HepG2 (cell line): ENCODE measurements around the gene CCDC158. TPM values are rescaled to one million over a fixed set of nuclear protein-coding genes. Genes with fewer than 3 reads are reported as not detected.

Experiments
- ARNTL ChIP-seq: sonication (generic); formaldehyde crosslinking; IDR thresholded peaks from 2 replicates; pipeline ENCODE4 v1.4.0; 2020; ENCODE audit warnings: mild to moderate bottlenecking, missing genetic modification reagents
- EP300 ChIP-seq, 3 experiments: sonication (generic) in 1 of 3; formaldehyde crosslinking in 1 of 3; IDR thresholded peaks; 2 replicates each; pipeline versions ENCODE4 v1.5.1 to v1.6.1; 2011 to 2020; ENCODE audit warnings: low read depth in 2 of 3, low read length in 2 of 3, borderline replicate concordance in 1 of 3, improper control_type of control experiment in 1 of 3, mild to moderate bottlenecking in 1 of 3, missing genetic modification reagents in 1 of 3, moderate library complexity in 1 of 3
- FOXA1 ChIP-seq, 2 experiments: fragments of 450-650 bp in 1 of 2; sonication (generic) in 1 of 2; formaldehyde crosslinking in 1 of 2; IDR thresholded peaks; 2 replicates each; pipeline versions ENCODE4 v1.4.0 to v1.6.1; 2016 to 2020; ENCODE audit warnings: missing genetic modification reagents in 1 of 2
- FOXA3 ChIP-seq: IDR thresholded peaks from 2 replicates; pipeline ENCODE4 v1.6.1; 2016; ENCODE audit warnings: missing genetic modification reagents, missing compliant biosample characterization
- FOXP1 ChIP-seq, 2 experiments: fragments of 450-650 bp in 1 of 2; IDR thresholded peaks; 2 replicates each; pipeline ENCODE4 v1.6.1; 2017 to 2018; ENCODE audit warnings: antibody characterized with exemption in 1 of 2
- HMGA1 ChIP-seq: sonication (generic); formaldehyde crosslinking; conservative IDR thresholded peaks from 2 replicates; pipeline ENCODE4 v1.4.0; 2020; ENCODE audit warnings: missing genetic modification reagents
- HNRNPUL1 ChIP-seq: fragments of 200-400 bp; formaldehyde crosslinking; IDR thresholded peaks from 2 replicates; pipeline ENCODE4 v1.6.1; 2017; ENCODE audit warnings: low read depth, mild to moderate bottlenecking, low read length, moderate library complexity
- MIXL1 ChIP-seq: IDR thresholded peaks from 2 replicates; pipeline ENCODE4 v1.6.1; 2016
- RFX5 ChIP-seq: IDR thresholded peaks from 2 replicates; pipeline ENCODE4 v1.6.1; 2011; ENCODE audit warnings: low read depth, low read length, improper control_type of control experiment
- RXRB ChIP-seq: IDR thresholded peaks from 2 replicates; pipeline ENCODE4 v1.6.1; 2016; ENCODE audit warnings: borderline replicate concordance, missing genetic modification reagents, missing compliant biosample characterization
- SETDB1 ChIP-seq: sonication (generic); formaldehyde crosslinking; IDR thresholded peaks from 2 replicates; pipeline ENCODE4 v1.5.1; 2020; ENCODE audit warnings: missing genetic modification reagents, mild to moderate bottlenecking, borderline replicate concordance
- SOX13 ChIP-seq, 3 experiments: fragments of 450-650 bp in 1 of 3; sonication (generic) in 1 of 3; formaldehyde crosslinking in 1 of 3; IDR thresholded peaks in 2 of 3; conservative IDR thresholded peaks in 1 of 3; 2 replicates each; pipeline versions ENCODE4 v1.5.0 to v1.6.1; 2016 to 2020; ENCODE audit warnings: antibody characterized with exemption in 1 of 3, mild to moderate bottlenecking in 1 of 3, missing compliant biosample characterization in 1 of 3, missing genetic modification reagents in 1 of 3, moderate library complexity in 1 of 3
- ZBTB20 ChIP-seq: sonication (generic); formaldehyde crosslinking; IDR thresholded peaks from 2 replicates; pipeline ENCODE4 v1.8.1; 2023; ENCODE audit warnings: missing genetic modification reagents, low read depth, mild to moderate bottlenecking, borderline replicate concordance
- ZNF263 ChIP-seq: sonication (generic); formaldehyde crosslinking; IDR thresholded peaks from 2 replicates; pipeline ENCODE4 v1.4.0; 2020; ENCODE audit warnings: missing genetic modification reagents
- ZNF644 ChIP-seq: IDR thresholded peaks from 2 replicates; pipeline ENCODE4 v1.6.1; 2016; ENCODE audit warnings: low read depth
- ZNF766 ChIP-seq: sonication (generic); formaldehyde crosslinking; IDR thresholded peaks from 2 replicates; pipeline ENCODE4 v1.5.0; 2020; ENCODE audit warnings: missing genetic modification reagents, borderline replicate concordance
- polyA plus RNA-seq, 8 experiments: library from polyadenylated mRNA; depleted of rRNA in 3 of 8; stranded (reverse) in 7 of 8; unstranded in 1 of 8; fragments of >200 nt; fragmentation: Illumina TruSeq in 4 of 8; extraction: Trizol in 4 of 8; gene quantifications; 2 replicates each; pipeline versions ENCODE4 v1.2.1 to v1.2.3, GENCODE V29; 2011 to 2016; ENCODE audit warnings: low read depth in 4 of 8, missing spikeins in 1 of 8, mixed read lengths in 1 of 8; ENCODE audit not compliant: insufficient read depth in 1 of 8
- total RNA-seq, 5 experiments: library from RNA; depleted of rRNA; stranded (reverse); fragments of >200 nt; fragmentation: Illumina TruSeq; extraction: Trizol; gene quantifications; 2 replicates each; pipeline ENCODE4 v1.2.3, GENCODE V29; 2016; ENCODE audit warnings: low read depth in 1 of 5
- TF ChIP-seq, protein P1 (sequence below): sonication (generic); formaldehyde crosslinking; IDR thresholded peaks from 2 replicates; pipeline ENCODE4 v1.4.0; 2020; ENCODE audit warnings: mild to moderate bottlenecking, missing genetic modification reagents
- TF ChIP-seq, protein P2 (sequence below): sonication (generic); formaldehyde crosslinking; conservative IDR thresholded peaks from 2 replicates; pipeline ENCODE4 v1.4.0; 2020; ENCODE audit warnings: mild to moderate bottlenecking, missing genetic modification reagents, moderate library complexity
- TF ChIP-seq, protein P3 (sequence below), 2 experiments: sonication (generic) in 1 of 2; formaldehyde crosslinking in 1 of 2; IDR thresholded peaks; 2 replicates each; pipeline versions ENCODE4 v1.4.0 to v1.6.1; 2016 to 2020; ENCODE audit warnings: borderline replicate concordance in 1 of 2, low read depth in 1 of 2, mild to moderate bottlenecking in 1 of 2, missing genetic modification reagents in 1 of 2

The CCDC158 gene
- total and polyA plus RNA-seq, 2 of the 13 experiments (the other 11 are each of a cell fraction or from before 2014, with no cell fraction given) = not detected

DNA sequence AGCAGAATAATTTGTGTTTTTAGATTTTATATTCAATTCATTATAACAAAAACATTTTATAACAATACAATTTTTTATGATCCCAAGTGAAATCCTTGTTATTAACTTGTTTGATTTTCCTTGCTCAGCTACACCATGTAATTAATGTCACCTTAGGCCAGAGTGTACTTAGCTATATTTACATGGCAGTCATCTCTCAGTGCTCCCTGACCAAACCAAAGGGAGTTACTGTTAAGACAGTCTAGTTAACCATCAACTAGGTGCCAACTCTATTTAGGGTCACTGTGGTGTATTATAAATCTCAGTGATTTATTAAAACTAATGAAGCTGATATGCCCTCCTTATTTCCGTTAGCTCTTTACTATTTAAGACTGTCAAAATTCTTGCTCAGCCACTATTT is 44.4 kb downstream of the CCDC158 start (continued):
- TF ChIP-seq, protein P1, sequence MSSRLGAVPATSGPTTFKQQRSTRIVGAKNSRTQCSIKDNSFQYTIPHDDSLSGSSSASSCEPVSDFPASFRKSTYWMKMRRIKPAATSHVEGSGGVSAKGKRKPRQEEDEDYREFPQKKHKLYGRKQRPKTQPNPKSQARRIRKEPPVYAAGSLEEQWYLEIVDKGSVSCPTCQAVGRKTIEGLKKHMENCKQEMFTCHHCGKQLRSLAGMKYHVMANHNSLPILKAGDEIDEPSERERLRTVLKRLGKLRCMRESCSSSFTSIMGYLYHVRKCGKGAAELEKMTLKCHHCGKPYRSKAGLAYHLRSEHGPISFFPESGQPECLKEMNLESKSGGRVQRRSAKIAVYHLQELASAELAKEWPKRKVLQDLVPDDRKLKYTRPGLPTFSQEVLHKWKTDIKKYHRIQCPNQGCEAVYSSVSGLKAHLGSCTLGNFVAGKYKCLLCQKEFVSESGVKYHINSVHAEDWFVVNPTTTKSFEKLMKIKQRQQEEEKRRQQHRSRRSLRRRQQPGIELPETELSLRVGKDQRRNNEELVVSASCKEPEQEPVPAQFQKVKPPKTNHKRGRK (CRISPR knock-in tag) = no peak
- TF ChIP-seq HMGA1 (CRISPR knock-in tag) = no peak
- TF ChIP-seq ARNTL = no peak
- TF ChIP-seq FOXA1 (IDR thresholded peaks at IDR 0.05) = no peak
- peak; percentile 51 for TF ChIP-seq FOXA1 (CRISPR knock-in tag; IDR thresholded peaks at IDR 0.05)
- TF ChIP-seq ZBTB20 (CRISPR knock-in tag) = no peak
- peak; percentile 80; the same call in 1 of the 2 replicates for TF ChIP-seq MIXL1 (CRISPR knock-in tag)
- TF ChIP-seq ZNF766 (CRISPR knock-in tag) = no peak
- peak; percentile 62; the same call in 1 of the 2 replicates for TF ChIP-seq RXRB
- no peak for TF ChIP-seq RFX5
- no peak for TF ChIP-seq SOX13 (IDR thresholded peaks at IDR 0.05)
- TF ChIP-seq SOX13 (CRISPR knock-in tag; conservative IDR thresholded peaks at IDR 0.05 in 1 of 2, IDR thresholded peaks at IDR 0.05 in 1 of 2) = 0 out of 4 replicates have a peak, but pooled peaks of 1 of the 2 experiments have one; percentile 12
- TF ChIP-seq, protein P2, sequence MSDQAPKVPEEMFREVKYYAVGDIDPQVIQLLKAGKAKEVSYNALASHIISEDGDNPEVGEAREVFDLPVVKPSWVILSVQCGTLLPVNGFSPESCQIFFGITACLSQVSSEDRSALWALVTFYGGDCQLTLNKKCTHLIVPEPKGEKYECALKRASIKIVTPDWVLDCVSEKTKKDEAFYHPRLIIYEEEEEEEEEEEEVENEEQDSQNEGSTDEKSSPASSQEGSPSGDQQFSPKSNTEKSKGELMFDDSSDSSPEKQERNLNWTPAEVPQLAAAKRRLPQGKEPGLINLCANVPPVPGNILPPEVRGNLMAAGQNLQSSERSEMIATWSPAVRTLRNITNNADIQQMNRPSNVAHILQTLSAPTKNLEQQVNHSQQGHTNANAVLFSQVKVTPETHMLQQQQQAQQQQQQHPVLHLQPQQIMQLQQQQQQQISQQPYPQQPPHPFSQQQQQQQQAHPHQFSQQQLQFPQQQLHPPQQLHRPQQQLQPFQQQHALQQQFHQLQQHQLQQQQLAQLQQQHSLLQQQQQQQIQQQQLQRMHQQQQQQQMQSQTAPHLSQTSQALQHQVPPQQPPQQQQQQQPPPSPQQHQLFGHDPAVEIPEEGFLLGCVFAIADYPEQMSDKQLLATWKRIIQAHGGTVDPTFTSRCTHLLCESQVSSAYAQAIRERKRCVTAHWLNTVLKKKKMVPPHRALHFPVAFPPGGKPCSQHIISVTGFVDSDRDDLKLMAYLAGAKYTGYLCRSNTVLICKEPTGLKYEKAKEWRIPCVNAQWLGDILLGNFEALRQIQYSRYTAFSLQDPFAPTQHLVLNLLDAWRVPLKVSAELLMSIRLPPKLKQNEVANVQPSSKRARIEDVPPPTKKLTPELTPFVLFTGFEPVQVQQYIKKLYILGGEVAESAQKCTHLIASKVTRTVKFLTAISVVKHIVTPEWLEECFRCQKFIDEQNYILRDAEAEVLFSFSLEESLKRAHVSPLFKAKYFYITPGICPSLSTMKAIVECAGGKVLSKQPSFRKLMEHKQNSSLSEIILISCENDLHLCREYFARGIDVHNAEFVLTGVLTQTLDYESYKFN (CRISPR knock-in tag) = peak; percentile 54
- TF ChIP-seq FOXP1 (IDR thresholded peaks at IDR 0.05) = no peak
- 0 out of 2 replicates have a peak, but pooled peaks have one; percentile 15 for TF ChIP-seq FOXP1 (CRISPR knock-in tag; IDR thresholded peaks at IDR 0.05)
- TF ChIP-seq, protein P3, sequence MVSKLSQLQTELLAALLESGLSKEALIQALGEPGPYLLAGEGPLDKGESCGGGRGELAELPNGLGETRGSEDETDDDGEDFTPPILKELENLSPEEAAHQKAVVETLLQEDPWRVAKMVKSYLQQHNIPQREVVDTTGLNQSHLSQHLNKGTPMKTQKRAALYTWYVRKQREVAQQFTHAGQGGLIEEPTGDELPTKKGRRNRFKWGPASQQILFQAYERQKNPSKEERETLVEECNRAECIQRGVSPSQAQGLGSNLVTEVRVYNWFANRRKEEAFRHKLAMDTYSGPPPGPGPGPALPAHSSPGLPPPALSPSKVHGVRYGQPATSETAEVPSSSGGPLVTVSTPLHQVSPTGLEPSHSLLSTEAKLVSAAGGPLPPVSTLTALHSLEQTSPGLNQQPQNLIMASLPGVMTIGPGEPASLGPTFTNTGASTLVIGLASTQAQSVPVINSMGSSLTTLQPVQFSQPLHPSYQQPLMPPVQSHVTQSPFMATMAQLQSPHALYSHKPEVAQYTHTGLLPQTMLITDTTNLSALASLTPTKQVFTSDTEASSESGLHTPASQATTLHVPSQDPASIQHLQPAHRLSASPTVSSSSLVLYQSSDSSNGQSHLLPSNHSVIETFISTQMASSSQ (IDR thresholded peaks at IDR 0.05; ENCODE audit: low read depth) = peak; percentile 81; the same call in 1 of the 2 replicates
- TF ChIP-seq, protein P3 (CRISPR knock-in tag; IDR thresholded peaks at IDR 0.05; ENCODE audit: borderline replicate concordance) = peak; percentile 58; the same call in 1 of the 2 replicates
- TF ChIP-seq ZNF263 = peak; percentile 95
- TF ChIP-seq ZNF644 (CRISPR knock-in tag) = peak; percentile 40; the same call in 1 of the 2 replicates
- TF ChIP-seq EP300 (IDR thresholded peaks at IDR 0.05; ENCODE audit: low read depth in 2 of 2, low read length in 2 of 2) = 0 out of 4 replicates have a peak, but pooled peaks of 1 of the 2 experiments have one; percentile 8
- no peak for TF ChIP-seq EP300 (CRISPR knock-in tag; IDR thresholded peaks at IDR 0.05; ENCODE audit: borderline replicate concordance)
- peak; percentile 68; the same call in 1 of the 2 replicates for TF ChIP-seq HNRNPUL1
- peak; percentile 66 for TF ChIP-seq FOXA3 (CRISPR knock-in tag)
- no peak for TF ChIP-seq SETDB1 (CRISPR knock-in tag)
